ENCODE measurements around the gene GATA3. TPM values are rescaled to one million over a fixed set of nuclear protein-coding genes. Genes with fewer than 3 reads are reported as not detected.

GATA3 gene
- total and polyA plus RNA-seq, 2 of the 8 experiments (the other 6 are each of a cell fraction or from before 2014, with no cell fraction given): 0.02 to 0.43 TPM

DNA sequence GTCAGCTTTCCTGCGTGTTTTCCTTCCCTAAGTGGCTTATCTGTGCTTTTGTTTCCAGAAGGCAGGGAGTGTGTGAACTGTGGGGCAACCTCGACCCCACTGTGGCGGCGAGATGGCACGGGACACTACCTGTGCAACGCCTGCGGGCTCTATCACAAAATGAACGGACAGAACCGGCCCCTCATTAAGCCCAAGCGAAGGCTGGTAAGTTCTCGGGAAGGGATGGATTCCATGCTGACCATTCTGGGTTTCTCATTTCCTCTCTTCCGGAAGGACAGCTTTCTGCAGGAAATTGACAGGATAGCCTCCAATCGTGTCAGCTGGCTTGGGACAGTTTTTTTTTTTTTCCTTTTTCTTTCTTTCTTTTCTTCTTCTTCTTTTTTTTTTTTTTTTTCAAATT is 9.4 kb downstream of the GATA3 start (continued):
- TF ChIP-seq, protein P1, sequence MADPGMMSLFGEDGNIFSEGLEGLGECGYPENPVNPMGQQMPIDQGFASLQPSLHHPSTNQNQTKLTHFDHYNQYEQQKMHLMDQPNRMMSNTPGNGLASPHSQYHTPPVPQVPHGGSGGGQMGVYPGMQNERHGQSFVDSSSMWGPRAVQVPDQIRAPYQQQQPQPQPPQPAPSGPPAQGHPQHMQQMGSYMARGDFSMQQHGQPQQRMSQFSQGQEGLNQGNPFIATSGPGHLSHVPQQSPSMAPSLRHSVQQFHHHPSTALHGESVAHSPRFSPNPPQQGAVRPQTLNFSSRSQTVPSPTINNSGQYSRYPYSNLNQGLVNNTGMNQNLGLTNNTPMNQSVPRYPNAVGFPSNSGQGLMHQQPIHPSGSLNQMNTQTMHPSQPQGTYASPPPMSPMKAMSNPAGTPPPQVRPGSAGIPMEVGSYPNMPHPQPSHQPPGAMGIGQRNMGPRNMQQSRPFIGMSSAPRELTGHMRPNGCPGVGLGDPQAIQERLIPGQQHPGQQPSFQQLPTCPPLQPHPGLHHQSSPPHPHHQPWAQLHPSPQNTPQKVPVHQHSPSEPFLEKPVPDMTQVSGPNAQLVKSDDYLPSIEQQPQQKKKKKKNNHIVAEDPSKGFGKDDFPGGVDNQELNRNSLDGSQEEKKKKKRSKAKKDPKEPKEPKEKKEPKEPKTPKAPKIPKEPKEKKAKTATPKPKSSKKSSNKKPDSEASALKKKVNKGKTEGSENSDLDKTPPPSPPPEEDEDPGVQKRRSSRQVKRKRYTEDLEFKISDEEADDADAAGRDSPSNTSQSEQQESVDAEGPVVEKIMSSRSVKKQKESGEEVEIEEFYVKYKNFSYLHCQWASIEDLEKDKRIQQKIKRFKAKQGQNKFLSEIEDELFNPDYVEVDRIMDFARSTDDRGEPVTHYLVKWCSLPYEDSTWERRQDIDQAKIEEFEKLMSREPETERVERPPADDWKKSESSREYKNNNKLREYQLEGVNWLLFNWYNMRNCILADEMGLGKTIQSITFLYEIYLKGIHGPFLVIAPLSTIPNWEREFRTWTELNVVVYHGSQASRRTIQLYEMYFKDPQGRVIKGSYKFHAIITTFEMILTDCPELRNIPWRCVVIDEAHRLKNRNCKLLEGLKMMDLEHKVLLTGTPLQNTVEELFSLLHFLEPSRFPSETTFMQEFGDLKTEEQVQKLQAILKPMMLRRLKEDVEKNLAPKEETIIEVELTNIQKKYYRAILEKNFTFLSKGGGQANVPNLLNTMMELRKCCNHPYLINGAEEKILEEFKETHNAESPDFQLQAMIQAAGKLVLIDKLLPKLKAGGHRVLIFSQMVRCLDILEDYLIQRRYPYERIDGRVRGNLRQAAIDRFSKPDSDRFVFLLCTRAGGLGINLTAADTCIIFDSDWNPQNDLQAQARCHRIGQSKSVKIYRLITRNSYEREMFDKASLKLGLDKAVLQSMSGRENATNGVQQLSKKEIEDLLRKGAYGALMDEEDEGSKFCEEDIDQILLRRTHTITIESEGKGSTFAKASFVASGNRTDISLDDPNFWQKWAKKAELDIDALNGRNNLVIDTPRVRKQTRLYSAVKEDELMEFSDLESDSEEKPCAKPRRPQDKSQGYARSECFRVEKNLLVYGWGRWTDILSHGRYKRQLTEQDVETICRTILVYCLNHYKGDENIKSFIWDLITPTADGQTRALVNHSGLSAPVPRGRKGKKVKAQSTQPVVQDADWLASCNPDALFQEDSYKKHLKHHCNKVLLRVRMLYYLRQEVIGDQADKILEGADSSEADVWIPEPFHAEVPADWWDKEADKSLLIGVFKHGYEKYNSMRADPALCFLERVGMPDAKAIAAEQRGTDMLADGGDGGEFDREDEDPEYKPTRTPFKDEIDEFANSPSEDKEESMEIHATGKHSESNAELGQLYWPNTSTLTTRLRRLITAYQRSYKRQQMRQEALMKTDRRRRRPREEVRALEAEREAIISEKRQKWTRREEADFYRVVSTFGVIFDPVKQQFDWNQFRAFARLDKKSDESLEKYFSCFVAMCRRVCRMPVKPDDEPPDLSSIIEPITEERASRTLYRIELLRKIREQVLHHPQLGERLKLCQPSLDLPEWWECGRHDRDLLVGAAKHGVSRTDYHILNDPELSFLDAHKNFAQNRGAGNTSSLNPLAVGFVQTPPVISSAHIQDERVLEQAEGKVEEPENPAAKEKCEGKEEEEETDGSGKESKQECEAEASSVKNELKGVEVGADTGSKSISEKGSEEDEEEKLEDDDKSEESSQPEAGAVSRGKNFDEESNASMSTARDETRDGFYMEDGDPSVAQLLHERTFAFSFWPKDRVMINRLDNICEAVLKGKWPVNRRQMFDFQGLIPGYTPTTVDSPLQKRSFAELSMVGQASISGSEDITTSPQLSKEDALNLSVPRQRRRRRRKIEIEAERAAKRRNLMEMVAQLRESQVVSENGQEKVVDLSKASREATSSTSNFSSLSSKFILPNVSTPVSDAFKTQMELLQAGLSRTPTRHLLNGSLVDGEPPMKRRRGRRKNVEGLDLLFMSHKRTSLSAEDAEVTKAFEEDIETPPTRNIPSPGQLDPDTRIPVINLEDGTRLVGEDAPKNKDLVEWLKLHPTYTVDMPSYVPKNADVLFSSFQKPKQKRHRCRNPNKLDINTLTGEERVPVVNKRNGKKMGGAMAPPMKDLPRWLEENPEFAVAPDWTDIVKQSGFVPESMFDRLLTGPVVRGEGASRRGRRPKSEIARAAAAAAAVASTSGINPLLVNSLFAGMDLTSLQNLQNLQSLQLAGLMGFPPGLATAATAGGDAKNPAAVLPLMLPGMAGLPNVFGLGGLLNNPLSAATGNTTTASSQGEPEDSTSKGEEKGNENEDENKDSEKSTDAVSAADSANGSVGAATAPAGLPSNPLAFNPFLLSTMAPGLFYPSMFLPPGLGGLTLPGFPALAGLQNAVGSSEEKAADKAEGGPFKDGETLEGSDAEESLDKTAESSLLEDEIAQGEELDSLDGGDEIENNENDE (IDR thresholded peaks at IDR 0.05; ENCODE audit: insufficient replicate concordance, low read length): no peak
- TF ChIP-seq ATF3 (IDR thresholded peaks at IDR 0.05; ENCODE audit: insufficient read depth, low read depth, low read length) (no peak), BACH1 (IDR thresholded peaks at IDR 0.05; ENCODE audit: low read length) (no peak), ASH2L (IDR thresholded peaks at IDR 0.05; ENCODE audit: low read length) (no peak), TAF1 (IDR thresholded peaks at IDR 0.05; ENCODE audit: low read depth, low read length) (no peak), SIN3A (conservative IDR thresholded peaks at IDR 0.05 in 1 of 2, IDR thresholded peaks at IDR 0.05 in 1 of 2; ENCODE audit: low read depth in 1 of 2, low read length in 2 of 2) (0 out of 4 replicates have a peak, but pooled peaks of 1 of the 2 experiments have one; percentile 6), RNF2 (IDR thresholded peaks at IDR 0.05; ENCODE audit: borderline replicate concordance, low read depth, low read length, missing control alignments, poor library complexity, severe bottlenecking) (peak; percentile 71), RBBP5 (IDR thresholded peaks at IDR 0.05; ENCODE audit: borderline replicate concordance, low read depth, low read length) (no peak), POU5F1 (IDR thresholded peaks at IDR 0.05; ENCODE audit: low read depth, low read length) (no peak), KDM4A (IDR thresholded peaks at IDR 0.05; ENCODE audit: low read depth, low read length, severe bottlenecking) (peak; percentile 19), SRF (IDR thresholded peaks at IDR 0.05; ENCODE audit: low read depth, low read length) (no peak)

Data from H1 (cell line).